Endothelial cell of umbilical vein (primary cell): ENCODE results near the gene NLGN1. TPM values are rescaled to one million over a fixed set of nuclear protein-coding genes. Genes with fewer than 3 reads are reported as not detected.

Experiments used
- BruUV-seq: library from RNA; stranded (reverse); fragments of 400-500 nt; replicated peaks from 2 replicates; lab custom pipeline; 2021; lab: Mats Ljungman, UMichigan
- CTCF ChIA-PET: fragments of 300-600, 350-600 bp; sonication (Branson Sonifier 250); formaldehyde crosslinking; loops from one replicate; lab custom pipeline; 2021; ENCODE audit warnings: antibody characterized with exemption, inconsistent platforms; lab: Charles Lee
- POLR2A ChIA-PET: fragments of 300-600, 350-600 bp; sonication (Branson Sonifier 250); formaldehyde crosslinking; loops from one replicate; lab custom pipeline; 2021; ENCODE audit warnings: antibody characterized with exemption, inconsistent platforms; lab: Charles Lee
- DNase-seq: peaks from one replicate; pipeline ENCODE4 v3.0.0-alpha.2; 2011; ENCODE audit warnings: low read depth, low spot score
- FAIRE-seq: peaks from 2 replicates; lab custom pipeline; 2011; peaks lifted over from hg19 to GRCh38; lab: Jason Lieb, UNC
- H2AFZ ChIP-seq: 2 replicates; pipeline ENCODE4 v1.6.0; 2012; ENCODE audit warnings: low read depth, low read length, control low read depth, inconsistent platforms
- H3K27ac ChIP-seq: 2 replicates; pipeline ENCODE4 v1.5.1; 2011; ENCODE audit warnings: low read depth, mild to moderate bottlenecking, control low read depth, low read length, moderate library complexity; ENCODE audit not compliant: insufficient read depth
- H3K27me3 ChIP-seq, 2 experiments: 2 replicates each; pipeline versions ENCODE4 v1.6.0 to v1.6.1; 2011; ENCODE audit warnings: low read length in 2 of 2, mixed read lengths in 1 of 2; ENCODE audit not compliant: control insufficient read depth in 2 of 2, insufficient read depth in 2 of 2
- H3K36me3 ChIP-seq, 2 experiments: 2 replicates in 1 of 2; 3 replicates in 1 of 2; pipeline ENCODE4 v1.5.1; 2011; ENCODE audit warnings: low read length in 2 of 2, mild to moderate bottlenecking in 1 of 2, moderate library complexity in 1 of 2; ENCODE audit not compliant: control insufficient read depth in 2 of 2, insufficient read depth in 2 of 2; ENCODE audit errors: extremely low read depth in 1 of 2
- H3K4me1 ChIP-seq: 3 replicates; pipeline ENCODE4 v1.5.1; 2011; ENCODE audit warnings: mild to moderate bottlenecking, low read length; ENCODE audit not compliant: control insufficient read depth, insufficient read depth; ENCODE audit errors: extremely low read depth
- H3K4me2 ChIP-seq: 2 replicates; pipeline ENCODE4 v1.6.1; 2011; ENCODE audit warnings: low read length, control low read depth, mixed read lengths; ENCODE audit not compliant: insufficient read depth
- H3K4me3 ChIP-seq, 3 experiments: fragments of 200-600 bp in 1 of 3; sonication (generic), shearing (Covaris generic) in 1 of 3; replicated peaks in 1 of 3; 2 replicates each; pipeline ENCODE4 v1.5.1; 2011 to 2016; ENCODE audit warnings: control low read depth in 3 of 3, low read length in 3 of 3, mild to moderate bottlenecking in 2 of 3, inconsistent platforms in 1 of 3, low read depth in 1 of 3, moderate library complexity in 1 of 3; ENCODE audit not compliant: insufficient read depth in 1 of 3
- H3K79me2 ChIP-seq: 2 replicates; pipeline ENCODE4 v1.6.0; 2012; ENCODE audit warnings: low read length, inconsistent platforms; ENCODE audit not compliant: control insufficient read depth, insufficient read depth
- H3K9ac ChIP-seq: replicated peaks from 2 replicates; pipeline ENCODE3; 2011; ENCODE audit warnings: low read length, control low read depth; ENCODE audit not compliant: insufficient read depth; ENCODE audit errors: extremely low read depth
- H3K9me1 ChIP-seq: replicated peaks from 3 replicates; pipeline ENCODE4 v1.6.0; 2011; ENCODE audit warnings: mild to moderate bottlenecking, low read length; ENCODE audit not compliant: control insufficient read depth, insufficient read depth; ENCODE audit errors: extremely low read depth
- H3K9me3 ChIP-seq: replicated peaks from 2 replicates; pipeline ENCODE4 v1.5.1; 2012; ENCODE audit warnings: low read length, inconsistent platforms; ENCODE audit not compliant: control insufficient read depth, insufficient read depth
- H4K20me1 ChIP-seq: replicated peaks from 2 replicates; pipeline ENCODE3; 2011; ENCODE audit warnings: mild to moderate bottlenecking, low read length; ENCODE audit not compliant: control insufficient read depth, insufficient read depth; ENCODE audit errors: extremely low read depth
- CTCF ChIP-seq, 2 donors: IDR thresholded peaks; 1 replicate in 1 of 2; 2 replicates in 1 of 2; pipeline ENCODE4 v1.5.1; 2011; ENCODE audit warnings: low read length in 2 of 2, mild to moderate bottlenecking in 2 of 2, moderate library complexity in 2 of 2, control low read depth in 1 of 2, inconsistent platforms in 1 of 2, low read depth in 1 of 2; ENCODE audit not compliant: insufficient read depth in 1 of 2; ENCODE audit errors: extremely low read depth in 1 of 2
- EZH2 ChIP-seq: IDR thresholded peaks from 2 replicates; pipeline ENCODE4 v1.6.1; 2012; ENCODE audit warnings: borderline replicate concordance, low read depth, mild to moderate bottlenecking, moderate library complexity, low read length, inconsistent platforms; ENCODE audit not compliant: severe bottlenecking
- FOS ChIP-seq: IDR thresholded peaks from 2 replicates; pipeline ENCODE4 v1.6.1; 2011; ENCODE audit warnings: mild to moderate bottlenecking, low read length, moderate library complexity, borderline replicate concordance; ENCODE audit not compliant: insufficient read depth
- GATA2 ChIP-seq: IDR thresholded peaks from 2 replicates; pipeline ENCODE4 v1.7.0; 2011; ENCODE audit warnings: low read depth, mild to moderate bottlenecking, moderate library complexity, mixed read lengths, low read length; ENCODE audit not compliant: insufficient read length, insufficient read depth
- JUN ChIP-seq: IDR thresholded peaks from 2 replicates; pipeline ENCODE4 v1.6.1; 2011; ENCODE audit warnings: borderline replicate concordance, low read depth; ENCODE audit not compliant: insufficient read length, insufficient read depth
- MAX ChIP-seq: IDR thresholded peaks from 2 replicates; pipeline ENCODE4 v1.6.1; 2011; ENCODE audit not compliant: insufficient read depth, insufficient read length
- MYC ChIP-seq: IDR thresholded peaks from one replicate; pipeline ENCODE4 v1.6.1; 2011; ENCODE audit warnings: mild to moderate bottlenecking, low read depth, low read length
- POLR2A ChIP-seq: IDR thresholded peaks from 2 replicates; pipeline ENCODE4 v1.6.1; 2012; ENCODE audit warnings: low read depth, mild to moderate bottlenecking, control low read depth, low read length
- POLR2AphosphoS5 ChIP-seq: IDR thresholded peaks from 2 replicates; pipeline ENCODE4 v1.6.1; 2012; ENCODE audit warnings: low read depth, mild to moderate bottlenecking, control low read depth, low read length, moderate library complexity; ENCODE audit not compliant: insufficient read depth
- dilution Hi-C: fragments of 300-500 bp; cut with MboI; formaldehyde crosslinking; loops from one replicate; pipeline ENCODE4 v1.15.0; 2019; ENCODE audit warnings: low sequenced_read_pairs; ENCODE audit not compliant: extremely low pct_ligation_motif_present
- intact Hi-C: fragments of 100-400 bp; cut with micrococcal nuclease; formaldehyde crosslinking; loops from one replicate; pipeline ENCODE4 v1.10.0; 2022
- polyA plus RNA-seq, 4 experiments: library from polyadenylated mRNA; depleted of rRNA in 3 of 4; stranded (reverse) in 3 of 4; unstranded in 1 of 4; fragments of >200 nt; gene quantifications; 2 replicates each; pipeline versions ENCODE4 v1.2.1 to v1.2.3, GENCODE V29; 2011 to 2012; ENCODE audit warnings: missing spikeins in 1 of 4
- total RNA-seq: library from RNA; stranded (reverse); gene quantifications from 2 replicates; pipeline ENCODE4 v1.2.3, GENCODE V29; 2021

Gene NLGN1
- total and polyA plus RNA-seq, 2 donors (not counting 3 experiments of a cell fraction or from before 2014, with no cell fraction given) = 7.9 to 16.3 TPM

GRCh38 chr3:173614522-173614921, 217.0 kb downstream of the NLGN1 start:
- Histone ChIP-seq H3K4me2 (no peak overlapping the region), H4K20me1 (no peaks in the 10 kb centered on the region), H3K4me3 (no peak overlapping the region), H3K36me3 (no peaks in the 10 kb centered on the region), H3K9me1 (no peaks in the 10 kb centered on the region), H3K4me1 (no peaks in the 10 kb centered on the region), H3K27ac (no peak overlapping the region), H3K27me3 (no peaks in the 10 kb centered on the region), H3K9ac (no peak overlapping the region), H2AFZ (no peak overlapping the region), H3K79me2 (no peaks in the 10 kb centered on the region), H3K9me3 (no peaks in the 10 kb centered on the region)
- intact Hi-C loops (no loop called here), dilution Hi-C loops (no loop called here)
- no TSS peak for BruUV-seq
- CTCF ChIA-PET = interaction anchor here (1.3 to 1.5 kb wide), 2 partner anchors 10 to 173 kb away, joined by 3 to 4 read pairs; no protein-coding TSS in a partner anchor
- DNase-seq (no peak), FAIRE-seq (no peak)
- POLR2A ChIA-PET = no interaction called here
- TF ChIP-seq MYC (no peak), JUN (no peak), CTCF (IDR thresholded peaks at IDR 0.05; ENCODE audit: extremely low read depth in 1 of 2, insufficient read depth in 1 of 2, low read depth in 1 of 2, low read length in 2 of 2) (no peak), POLR2A (no peak), FOS (no peak)

- CTCF ChIA-PET = interaction anchor here (0.9 to 1.5 kb wide), 3 partner anchors 9 to 287 kb away, joined by 3 to 4 read pairs (median 3); no protein-coding TSS in a partner anchor
These were observed 218.1 kb downstream of the NLGN1 start for GRCh38 chr3:173615661-173616060.

More at GRCh38 chr3:173615661-173616060, 218.1 kb downstream of the NLGN1 start:
- Histone ChIP-seq H3K4me1 (no peaks in the 10 kb centered on the region), H3K9me1 (no peaks in the 10 kb centered on the region), H3K27me3 (no peaks in the 10 kb centered on the region), H3K9ac (no peak overlapping the region), H3K79me2 (no peaks in the 10 kb centered on the region), H3K4me3 (no peak overlapping the region), H3K27ac (no peak overlapping the region), H2AFZ (no peak overlapping the region), H3K9me3 (no peaks in the 10 kb centered on the region), H3K4me2 (no peak overlapping the region), H3K36me3 (no peaks in the 10 kb centered on the region), H4K20me1 (no peaks in the 10 kb centered on the region)
- intact Hi-C loops (no loop called here), dilution Hi-C loops (no loop called here)
- no TSS peak for BruUV-seq
- DNase-seq (no peak), FAIRE-seq (no peak)
- POLR2A ChIA-PET = no interaction called here
- TF ChIP-seq POLR2AphosphoS5 (no peak), FOS (no peak), JUN (no peak), POLR2A (no peak), MYC (no peak), GATA2 (no peak), MAX (no peak), EZH2 (no peak), CTCF (IDR thresholded peaks at IDR 0.05; ENCODE audit: extremely low read depth in 1 of 2, insufficient read depth in 1 of 2, low read depth in 1 of 2, low read length in 2 of 2) (no peak)
